Endothelial cell of umbilical vein (primary cell): ENCODE data around the gene RAMP3. TPM values are rescaled to one million over a fixed set of nuclear protein-coding genes. Genes with fewer than 3 reads are reported as not detected.

ENCODE experiments used
- BruUV-seq: library from RNA; stranded (reverse); fragments of 400-500 nt; replicated peaks from 2 replicates; lab custom pipeline; 2021; lab: Mats Ljungman, UMichigan
- CTCF ChIA-PET: fragments of 300-600, 350-600 bp; sonication (Branson Sonifier 250); formaldehyde crosslinking; loops from one replicate; lab custom pipeline; 2021; ENCODE audit warnings: antibody characterized with exemption, inconsistent platforms; lab: Charles Lee
- POLR2A ChIA-PET: fragments of 300-600, 350-600 bp; sonication (Branson Sonifier 250); formaldehyde crosslinking; loops from one replicate; lab custom pipeline; 2021; ENCODE audit warnings: antibody characterized with exemption, inconsistent platforms; lab: Charles Lee
- DNase-seq: peaks from one replicate; pipeline ENCODE4 v3.0.0-alpha.2; 2011; ENCODE audit warnings: low read depth, low spot score
- FAIRE-seq: peaks from 2 replicates; lab custom pipeline; 2011; peaks lifted over from hg19 to GRCh38; lab: Jason Lieb, UNC
- H2AFZ ChIP-seq: 2 replicates; pipeline ENCODE4 v1.6.0; 2012; ENCODE audit warnings: low read depth, low read length, control low read depth, inconsistent platforms
- H3K27ac ChIP-seq: 2 replicates; pipeline ENCODE4 v1.5.1; 2011; ENCODE audit warnings: low read depth, mild to moderate bottlenecking, control low read depth, low read length, moderate library complexity; ENCODE audit not compliant: insufficient read depth
- H3K27me3 ChIP-seq, 2 experiments: 2 replicates each; pipeline versions ENCODE4 v1.6.0 to v1.6.1; 2011; ENCODE audit warnings: low read length in 2 of 2, mixed read lengths in 1 of 2; ENCODE audit not compliant: control insufficient read depth in 2 of 2, insufficient read depth in 2 of 2
- H3K36me3 ChIP-seq, 2 experiments: 2 replicates in 1 of 2; 3 replicates in 1 of 2; pipeline ENCODE4 v1.5.1; 2011; ENCODE audit warnings: low read length in 2 of 2, mild to moderate bottlenecking in 1 of 2, moderate library complexity in 1 of 2; ENCODE audit not compliant: control insufficient read depth in 2 of 2, insufficient read depth in 2 of 2; ENCODE audit errors: extremely low read depth in 1 of 2
- H3K4me1 ChIP-seq: 3 replicates; pipeline ENCODE4 v1.5.1; 2011; ENCODE audit warnings: mild to moderate bottlenecking, low read length; ENCODE audit not compliant: control insufficient read depth, insufficient read depth; ENCODE audit errors: extremely low read depth
- H3K4me2 ChIP-seq: 2 replicates; pipeline ENCODE4 v1.6.1; 2011; ENCODE audit warnings: low read length, control low read depth, mixed read lengths; ENCODE audit not compliant: insufficient read depth
- H3K4me3 ChIP-seq, 3 experiments: fragments of 200-600 bp in 1 of 3; sonication (generic), shearing (Covaris generic) in 1 of 3; replicated peaks in 1 of 3; 2 replicates each; pipeline ENCODE4 v1.5.1; 2011 to 2016; ENCODE audit warnings: control low read depth in 3 of 3, low read length in 3 of 3, mild to moderate bottlenecking in 2 of 3, inconsistent platforms in 1 of 3, low read depth in 1 of 3, moderate library complexity in 1 of 3; ENCODE audit not compliant: insufficient read depth in 1 of 3
- H3K79me2 ChIP-seq: 2 replicates; pipeline ENCODE4 v1.6.0; 2012; ENCODE audit warnings: low read length, inconsistent platforms; ENCODE audit not compliant: control insufficient read depth, insufficient read depth
- H3K9ac ChIP-seq: replicated peaks from 2 replicates; pipeline ENCODE3; 2011; ENCODE audit warnings: low read length, control low read depth; ENCODE audit not compliant: insufficient read depth; ENCODE audit errors: extremely low read depth
- H3K9me1 ChIP-seq: replicated peaks from 3 replicates; pipeline ENCODE4 v1.6.0; 2011; ENCODE audit warnings: mild to moderate bottlenecking, low read length; ENCODE audit not compliant: control insufficient read depth, insufficient read depth; ENCODE audit errors: extremely low read depth
- H3K9me3 ChIP-seq: replicated peaks from 2 replicates; pipeline ENCODE4 v1.5.1; 2012; ENCODE audit warnings: low read length, inconsistent platforms; ENCODE audit not compliant: control insufficient read depth, insufficient read depth
- H4K20me1 ChIP-seq: replicated peaks from 2 replicates; pipeline ENCODE3; 2011; ENCODE audit warnings: mild to moderate bottlenecking, low read length; ENCODE audit not compliant: control insufficient read depth, insufficient read depth; ENCODE audit errors: extremely low read depth
- EZH2 ChIP-seq: IDR thresholded peaks from 2 replicates; pipeline ENCODE4 v1.6.1; 2012; ENCODE audit warnings: borderline replicate concordance, low read depth, mild to moderate bottlenecking, moderate library complexity, low read length, inconsistent platforms; ENCODE audit not compliant: severe bottlenecking
- FOS ChIP-seq: IDR thresholded peaks from 2 replicates; pipeline ENCODE4 v1.6.1; 2011; ENCODE audit warnings: mild to moderate bottlenecking, low read length, moderate library complexity, borderline replicate concordance; ENCODE audit not compliant: insufficient read depth
- GATA2 ChIP-seq: IDR thresholded peaks from 2 replicates; pipeline ENCODE4 v1.7.0; 2011; ENCODE audit warnings: low read depth, mild to moderate bottlenecking, moderate library complexity, mixed read lengths, low read length; ENCODE audit not compliant: insufficient read length, insufficient read depth
- JUN ChIP-seq: IDR thresholded peaks from 2 replicates; pipeline ENCODE4 v1.6.1; 2011; ENCODE audit warnings: borderline replicate concordance, low read depth; ENCODE audit not compliant: insufficient read length, insufficient read depth
- MYC ChIP-seq: IDR thresholded peaks from one replicate; pipeline ENCODE4 v1.6.1; 2011; ENCODE audit warnings: mild to moderate bottlenecking, low read depth, low read length
- POLR2A ChIP-seq: IDR thresholded peaks from 2 replicates; pipeline ENCODE4 v1.6.1; 2012; ENCODE audit warnings: low read depth, mild to moderate bottlenecking, control low read depth, low read length
- POLR2AphosphoS5 ChIP-seq: IDR thresholded peaks from 2 replicates; pipeline ENCODE4 v1.6.1; 2012; ENCODE audit warnings: low read depth, mild to moderate bottlenecking, control low read depth, low read length, moderate library complexity; ENCODE audit not compliant: insufficient read depth
- dilution Hi-C: fragments of 300-500 bp; cut with MboI; formaldehyde crosslinking; loops from one replicate; pipeline ENCODE4 v1.15.0; 2019; ENCODE audit warnings: low sequenced_read_pairs; ENCODE audit not compliant: extremely low pct_ligation_motif_present
- intact Hi-C: fragments of 100-400 bp; cut with micrococcal nuclease; formaldehyde crosslinking; loops from one replicate; pipeline ENCODE4 v1.10.0; 2022
- polyA plus RNA-seq, 4 experiments: library from polyadenylated mRNA; depleted of rRNA in 3 of 4; stranded (reverse) in 3 of 4; unstranded in 1 of 4; fragments of >200 nt; gene quantifications; 2 replicates each; pipeline versions ENCODE4 v1.2.1 to v1.2.3, GENCODE V29; 2011 to 2012; ENCODE audit warnings: missing spikeins in 1 of 4
- total RNA-seq: library from RNA; stranded (reverse); gene quantifications from 2 replicates; pipeline ENCODE4 v1.2.3, GENCODE V29; 2021
- TF ChIP-seq, protein P1 (sequence below), 2 donors: IDR thresholded peaks; 1 replicate in 1 of 2; 2 replicates in 1 of 2; pipeline ENCODE4 v1.5.1; 2011; ENCODE audit warnings: low read length in 2 of 2, mild to moderate bottlenecking in 2 of 2, moderate library complexity in 2 of 2, control low read depth in 1 of 2, inconsistent platforms in 1 of 2, low read depth in 1 of 2; ENCODE audit not compliant: insufficient read depth in 1 of 2; ENCODE audit errors: extremely low read depth in 1 of 2
- TF ChIP-seq, protein P2 (sequence below): IDR thresholded peaks from 2 replicates; pipeline ENCODE4 v1.6.1; 2011; ENCODE audit not compliant: insufficient read depth, insufficient read length

Gene RAMP3
- total and polyA plus RNA-seq, 2 donors (not counting 3 experiments of a cell fraction or from before 2014, with no cell fraction given), result not detected

DNA sequence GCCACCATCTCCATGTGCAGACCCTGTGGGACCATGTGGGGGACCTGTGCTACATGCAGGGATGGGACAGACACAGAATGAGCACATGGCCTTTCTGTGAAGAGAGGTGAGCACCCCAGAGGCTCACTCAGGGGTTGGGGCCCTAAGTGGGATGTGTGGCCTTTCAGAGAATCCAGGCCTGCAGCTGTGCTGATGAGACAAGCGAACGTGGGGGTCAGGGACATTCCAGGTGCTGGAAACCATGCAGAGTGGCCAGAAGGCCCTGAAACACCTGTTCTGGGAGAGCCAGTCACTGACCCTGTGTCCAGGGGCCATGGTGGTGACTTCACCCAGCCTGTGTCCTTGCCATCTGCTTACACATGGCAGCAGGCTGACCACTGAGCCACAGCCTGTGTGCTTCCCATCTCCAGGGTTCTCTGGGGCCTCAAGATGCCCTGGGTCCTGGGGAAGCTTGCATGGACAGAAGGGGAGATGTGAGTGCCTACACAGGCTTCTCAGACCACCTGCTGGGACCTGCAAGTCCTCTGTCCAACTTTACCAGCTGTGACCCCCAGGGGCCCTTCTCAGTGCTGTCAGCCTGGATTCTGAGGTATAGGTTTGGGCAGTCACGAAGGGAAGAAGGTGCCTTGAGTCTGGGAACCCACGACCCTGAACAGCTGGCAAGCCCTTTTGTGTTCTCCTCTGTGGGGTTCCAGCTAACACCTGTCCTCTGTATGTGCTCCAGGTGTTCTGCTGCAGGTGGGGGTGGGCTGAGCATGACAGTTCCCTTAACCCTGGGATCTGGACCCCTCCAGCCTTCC, 17.6 kb downstream of the RAMP3 start:
- no peak for DNase-seq
- H3K4me2 ChIP-seq, result no peak overlapping the region
- no peak overlapping the region for H3K4me3 ChIP-seq
- BruUV-seq, result no TSS peak
- H3K79me2 ChIP-seq, result no peaks in the 10 kb centered on the region
- dilution Hi-C loops, result no loop called here
- no peaks in the 10 kb centered on the region for H3K36me3 ChIP-seq
- H2AFZ ChIP-seq, result no peak overlapping the region
- intact Hi-C loops, result no loop called here
- CTCF ChIA-PET, result no interaction called here
- H4K20me1 ChIP-seq, result no peaks in the 10 kb centered on the region
- peaks cover 0 to 2% of the 10 kb centered on the region in 2 experiments for H3K27me3 ChIP-seq
- no peak overlapping the region for H3K9ac ChIP-seq
- no peak for TF ChIP-seq JUN
- no peak for TF ChIP-seq POLR2AphosphoS5
- no peak for TF ChIP-seq MYC
- TF ChIP-seq POLR2A, result no peak
- TF ChIP-seq, protein P1, sequence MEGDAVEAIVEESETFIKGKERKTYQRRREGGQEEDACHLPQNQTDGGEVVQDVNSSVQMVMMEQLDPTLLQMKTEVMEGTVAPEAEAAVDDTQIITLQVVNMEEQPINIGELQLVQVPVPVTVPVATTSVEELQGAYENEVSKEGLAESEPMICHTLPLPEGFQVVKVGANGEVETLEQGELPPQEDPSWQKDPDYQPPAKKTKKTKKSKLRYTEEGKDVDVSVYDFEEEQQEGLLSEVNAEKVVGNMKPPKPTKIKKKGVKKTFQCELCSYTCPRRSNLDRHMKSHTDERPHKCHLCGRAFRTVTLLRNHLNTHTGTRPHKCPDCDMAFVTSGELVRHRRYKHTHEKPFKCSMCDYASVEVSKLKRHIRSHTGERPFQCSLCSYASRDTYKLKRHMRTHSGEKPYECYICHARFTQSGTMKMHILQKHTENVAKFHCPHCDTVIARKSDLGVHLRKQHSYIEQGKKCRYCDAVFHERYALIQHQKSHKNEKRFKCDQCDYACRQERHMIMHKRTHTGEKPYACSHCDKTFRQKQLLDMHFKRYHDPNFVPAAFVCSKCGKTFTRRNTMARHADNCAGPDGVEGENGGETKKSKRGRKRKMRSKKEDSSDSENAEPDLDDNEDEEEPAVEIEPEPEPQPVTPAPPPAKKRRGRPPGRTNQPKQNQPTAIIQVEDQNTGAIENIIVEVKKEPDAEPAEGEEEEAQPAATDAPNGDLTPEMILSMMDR (IDR thresholded peaks at IDR 0.05; ENCODE audit: extremely low read depth in 1 of 2, insufficient read depth in 1 of 2, low read depth in 1 of 2, low read length in 2 of 2), result no peak
- TF ChIP-seq, protein P2, sequence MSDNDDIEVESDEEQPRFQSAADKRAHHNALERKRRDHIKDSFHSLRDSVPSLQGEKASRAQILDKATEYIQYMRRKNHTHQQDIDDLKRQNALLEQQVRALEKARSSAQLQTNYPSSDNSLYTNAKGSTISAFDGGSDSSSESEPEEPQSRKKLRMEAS, result no peak
- no peak for TF ChIP-seq GATA2
- TF ChIP-seq FOS, result no peak
- no peak for TF ChIP-seq EZH2
- H3K4me1 ChIP-seq, result no peaks in the 10 kb centered on the region
- H3K27ac ChIP-seq, result no peak overlapping the region
- FAIRE-seq, result no peak
- no peaks in the 10 kb centered on the region for H3K9me3 ChIP-seq
- POLR2A ChIA-PET, result no interaction called here
- H3K9me1 ChIP-seq, result no peaks in the 10 kb centered on the region
